ENCODE data around the gene SHPK. TPM values are rescaled to one million over a fixed set of nuclear protein-coding genes. Genes with fewer than 3 reads are reported as not detected.

Gene SHPK
- total RNA-seq, 1 experiment from 2014 or later = 19.6 TPM

- TF ChIP-seq SIN3A (IDR thresholded peaks at IDR 0.05; ENCODE audit: low read depth) = no peak
- no peak for TF ChIP-seq ZFX (IDR thresholded peaks at IDR 0.05)
Observed at GRCh38 chr17:3669548-3669947, 33.5 kb upstream of the SHPK start (continued).

GRCh38 chr17:3669085-3669347, 33.0 kb upstream of the SHPK start:
- ATAC-seq (no peak), DNase-seq (ENCODE audit: low read depth, low spot score) (no peak)
- Histone ChIP-seq H3K4me2 (ENCODE audit: low read length) (peak overlapping the region; percentile 74), H3K9ac (ENCODE audit: low read length) (peak overlapping the region; percentile 97), H3K79me2 (ENCODE audit: insufficient read depth, low read length) (peaks cover 42% of the 10 kb centered on the region), H4K20me1 (ENCODE audit: insufficient read depth) (no peaks in the 10 kb centered on the region; the same call in 1 of the 2 replicates), H3K9me3 (ENCODE audit: control insufficient read depth in 1 of 2, insufficient read depth in 1 of 2, low read depth in 1 of 2, low read length in 2 of 2) (no peaks in the 10 kb centered on the region), H2AFZ (ENCODE audit: low read depth, low read length, poor library complexity, severe bottlenecking) (no peak overlapping the region), H3K36me3 (ENCODE audit: control insufficient read depth in 1 of 2, insufficient read depth in 2 of 2, low read length in 2 of 2) (no peaks in the 10 kb centered on the region), H3K27ac (ENCODE audit: low read depth, low read length) (peak overlapping the region; percentile 77), H3K4me1 (ENCODE audit: control insufficient read depth in 1 of 2, insufficient read depth in 2 of 2, low read length in 2 of 2) (peaks cover 8 to 20% of the 10 kb centered on the region in 2 experiments), H3K9me2 (ENCODE audit: insufficient read depth) (no peaks in the 10 kb centered on the region), H3K4me3 (replicated peaks in 1 of 2; ENCODE audit: low read depth in 1 of 2, low read length in 2 of 2) (peak overlapping the region; percentile 74 to 96), H3K27me3 (ENCODE audit: insufficient read depth, low read length) (no peaks in the 10 kb centered on the region)
- RAD21 ChIA-PET (ENCODE audit: low non-redundant PET in 1 of 2, low total read pairs in 2 of 2, uncharacterized antibody in 2 of 2, unreplicated experiment in 2 of 2) = no interaction called here
- TSS peak; percentile 93 for BruUV-seq (replicated peaks)
- POLR2A ChIA-PET = interaction anchor here (0.7 to 1.1 kb wide), 2 partner anchors 8 to 91 kb away, joined by 3 read pairs; no protein-coding TSS in a partner anchor
- intact Hi-C loops (cut with micrococcal nuclease) = no loop called here
- CTCF ChIA-PET = interaction anchor here (2.8 kb wide), 1 partner anchor 14 kb away, joined by 11 read pairs; no protein-coding TSS in a partner anchor
- TF ChIP-seq ZFX (IDR thresholded peaks at IDR 0.05) (peak; percentile 42; the same call in 1 of the 2 replicates), JUND (IDR thresholded peaks at IDR 0.05) (no peak), EZH2 (IDR thresholded peaks at IDR 0.05) (no peak)

- Histone ChIP-seq H3K9me3 (ENCODE audit: control insufficient read depth in 1 of 2, insufficient read depth in 1 of 2, low read depth in 1 of 2, low read length in 2 of 2) (no peaks in the 10 kb centered on the region), H3K4me3 (replicated peaks in 1 of 2; ENCODE audit: low read depth in 1 of 2, low read length in 2 of 2) (peak within 1 kb of the TSS; percentile 74 to 96), H3K4me2 (ENCODE audit: low read length) (peak within 1 kb of the TSS; percentile 74), H3K79me2 (ENCODE audit: insufficient read depth, low read length) (peaks cover 42% of the 10 kb centered on the region), H2AFZ (ENCODE audit: low read depth, low read length, poor library complexity, severe bottlenecking) (no peak within 1 kb of the TSS), H3K27me3 (ENCODE audit: insufficient read depth, low read length) (no peaks in the 10 kb centered on the region), H4K20me1 (ENCODE audit: insufficient read depth) (no peaks in the 10 kb centered on the region; the same call in 1 of the 2 replicates), H3K4me1 (ENCODE audit: control insufficient read depth in 1 of 2, insufficient read depth in 2 of 2, low read length in 2 of 2) (peaks cover 8 to 20% of the 10 kb centered on the region in 2 experiments), H3K9me2 (ENCODE audit: insufficient read depth) (no peaks in the 10 kb centered on the region), H3K36me3 (ENCODE audit: control insufficient read depth in 1 of 2, insufficient read depth in 2 of 2, low read length in 2 of 2) (no peaks in the 10 kb centered on the region), H3K27ac (ENCODE audit: low read depth, low read length) (peak within 1 kb of the TSS; percentile 97), H3K9ac (ENCODE audit: low read length) (peak within 1 kb of the TSS; percentile 97)
- intact Hi-C loops (cut with micrococcal nuclease) = no loop called here
- ChIA-PET CTCF (interaction anchor here (2.8 kb wide), 1 partner anchor 15 kb away, joined by 11 read pairs; no protein-coding TSS in a partner anchor), POLR2A (interaction anchor here (0.7 to 1.8 kb wide), 4 partner anchors 9 to 92 kb away, joined by 3 to 5 read pairs (median 3); partner anchors contain the start of genes CTNS and SHPK), RAD21 (ENCODE audit: low non-redundant PET in 1 of 2, low total read pairs in 2 of 2, uncharacterized antibody in 2 of 2, unreplicated experiment in 2 of 2) (no interaction called here)
- ATAC-seq (peak; percentile 91), DNase-seq (ENCODE audit: low read depth, low spot score) (peak; percentile 93)
- TF ChIP-seq YY1 (IDR thresholded peaks at IDR 0.05; ENCODE audit: extremely low read depth, insufficient replicate concordance, low read depth, low read length) (peak; percentile 93), MAX (IDR thresholded peaks at IDR 0.05) (no peak), POLR2AphosphoS5 (IDR thresholded peaks at IDR 0.05; ENCODE audit: low read depth, low read length) (peak; percentile 92), EGR1 (IDR thresholded peaks at IDR 0.05; ENCODE audit: low read depth) (peak; percentile 38), RAD21 (IDR thresholded peaks at IDR 0.05; ENCODE audit: low read depth) (no peak), SIN3A (IDR thresholded peaks at IDR 0.05; ENCODE audit: low read depth) (peak; percentile 33; the same call in 1 of the 2 replicates), ZFX (IDR thresholded peaks at IDR 0.05) (peak; percentile 64; the same call in 1 of the 2 replicates), SP1 (IDR thresholded peaks at IDR 0.05; ENCODE audit: low read depth) (peak; percentile 58), FOSL1 (IDR thresholded peaks at IDR 0.05; ENCODE audit: low read depth) (no peak), ZNF274 (IDR thresholded peaks at IDR 0.05; ENCODE audit: low read depth, low read length) (no peak), SRF (IDR thresholded peaks at IDR 0.05; ENCODE audit: low read depth) (no peak), POLR2A (IDR thresholded peaks at IDR 0.05; ENCODE audit: borderline replicate concordance, extremely low read depth, insufficient read depth, insufficient read length) (peak; percentile 96), TCF7L2 (IDR thresholded peaks at IDR 0.05; ENCODE audit: borderline replicate concordance, extremely low read depth, insufficient read depth, insufficient read length) (peak; percentile 57), EZH2phosphoT487 (IDR thresholded peaks at IDR 0.05; ENCODE audit: borderline replicate concordance) (no peak), JUND (IDR thresholded peaks at IDR 0.05) (no peak)
- BruUV-seq (replicated peaks) = no TSS peak
Observed at GRCh38 chr17:3668279-3669084, 32.4 kb upstream of the SHPK start, which contains the start of the genes EMC6 and TAX1BP3. TSS of gene EMC6 (plus strand) at chr17:3668812. CDS start at chr17:3669147, 335 bp downstream. TSS of gene TAX1BP3 (minus strand) at chr17:3668578. CDS start at chr17:3668526, 52 bp downstream.

Measured in HCT116 (cell line).